Measurements from ENCODE around the gene RIT1. TPM values are rescaled to one million over a fixed set of nuclear protein-coding genes. Genes with fewer than 3 reads are reported as not detected.

Gene RIT1
- total RNA-seq, 2 experiments from 2014 or later, result 19.1 to 21.1 TPM

DNA sequence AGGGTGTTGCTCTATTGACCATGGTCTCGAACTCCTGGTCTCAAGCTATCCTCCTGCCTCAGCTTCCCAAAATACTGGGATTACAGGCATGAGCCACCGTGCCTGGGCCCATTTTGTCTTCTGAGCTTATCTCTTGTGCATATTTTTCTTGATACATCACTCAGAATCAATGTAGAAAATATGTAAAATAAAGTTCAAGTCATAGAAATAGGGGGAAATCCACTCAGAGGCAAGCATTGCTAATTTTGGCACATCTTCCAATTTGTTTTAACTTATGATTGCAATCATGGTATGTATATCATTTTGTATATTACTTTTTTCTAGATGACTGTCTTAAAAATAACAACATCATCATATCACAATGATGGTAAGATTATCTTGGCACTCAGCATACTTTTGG, 21.6 kb downstream of the RIT1 start:
- H3K27ac Mint-ChIP-seq, result no peak overlapping the region
- intact Hi-C loops (cut with micrococcal nuclease), result no loop called here
- H3K9me3 Mint-ChIP-seq, result no peaks in the 10 kb centered on the region
- CTCF ChIA-PET, result no interaction called here
- H3K36me3 Mint-ChIP-seq, result no peaks in the 10 kb centered on the region
- POLR2A ChIA-PET, result no interaction called here
- no peaks in the 10 kb centered on the region for H3K27me3 Mint-ChIP-seq
- no peak overlapping the region for H3K4me3 Mint-ChIP-seq
- H3K4me1 Mint-ChIP-seq (ENCODE audit: low read depth), result peaks cover 13% of the 10 kb centered on the region
- DNase-seq, result no peak

DNA sequence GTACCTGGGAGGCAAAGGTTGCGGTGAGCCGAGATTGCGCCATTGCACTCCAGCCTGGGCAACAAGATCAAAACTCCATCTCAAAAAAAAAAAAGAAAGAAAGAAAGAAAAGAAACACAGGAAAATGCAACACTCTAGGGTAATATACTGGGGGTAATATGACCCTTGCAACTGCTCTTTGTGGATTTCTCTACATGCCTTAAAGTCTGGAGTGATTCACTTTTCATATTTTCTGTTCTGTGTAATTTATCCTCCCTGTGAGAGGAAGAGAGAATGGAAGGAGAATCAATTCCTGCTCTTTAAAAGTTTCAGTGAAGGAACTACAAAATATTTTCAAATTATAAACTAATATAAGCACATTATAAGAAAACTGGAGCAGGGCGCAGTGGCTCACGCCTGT, 22.7 kb downstream of the RIT1 start:
- H3K27ac Mint-ChIP-seq, result no peak overlapping the region
- intact Hi-C loops (cut with micrococcal nuclease), result no loop called here
- POLR2A ChIA-PET, result interaction anchor here (0.6 kb wide), 1 partner anchor 34 kb away, joined by 4 read pairs; no protein-coding TSS in a partner anchor
- no peaks in the 10 kb centered on the region for H3K36me3 Mint-ChIP-seq
- no peak for DNase-seq
- H3K4me3 Mint-ChIP-seq, result no peak overlapping the region
- H3K4me1 Mint-ChIP-seq (ENCODE audit: low read depth), result peaks cover 6% of the 10 kb centered on the region
- H3K27me3 Mint-ChIP-seq, result no peaks in the 10 kb centered on the region
- CTCF ChIA-PET, result no interaction called here
- H3K9me3 Mint-ChIP-seq, result no peaks in the 10 kb centered on the region

DNA sequence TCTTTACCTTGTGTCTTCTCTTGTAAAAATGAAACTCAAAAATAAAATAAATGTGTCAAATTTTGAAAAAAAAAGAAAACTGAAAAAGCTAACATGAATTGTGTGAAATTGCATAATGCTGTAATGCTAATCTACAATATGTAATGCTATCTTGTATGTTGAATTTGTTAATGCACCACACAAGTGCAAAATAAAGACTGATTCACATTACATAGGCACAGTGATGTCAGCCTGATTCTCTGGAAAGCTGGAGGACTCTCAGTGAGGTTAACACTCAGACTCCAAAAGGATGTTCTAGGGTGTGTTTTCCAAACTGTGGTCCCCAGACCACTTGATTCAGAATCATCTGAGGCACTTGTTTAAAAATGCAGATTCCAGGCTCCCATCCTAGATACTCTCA, 26.2 kb downstream of the RIT1 start:
- no peak for DNase-seq
- intact Hi-C loops (cut with micrococcal nuclease), result no loop called here
- ChIA-PET POLR2A (no interaction called here), CTCF (interaction anchor here (1.2 kb wide), 1 partner anchor 182 kb away, joined by 4 read pairs; no protein-coding TSS in a partner anchor)
- Mint-ChIP-seq H3K9me3 (no peaks in the 10 kb centered on the region), H3K36me3 (peaks cover 6% of the 10 kb centered on the region), H3K27ac (no peak overlapping the region), H3K4me1 (ENCODE audit: low read depth) (no peaks in the 10 kb centered on the region), H3K27me3 (no peaks in the 10 kb centered on the region), H3K4me3 (no peak overlapping the region)

DNA sequence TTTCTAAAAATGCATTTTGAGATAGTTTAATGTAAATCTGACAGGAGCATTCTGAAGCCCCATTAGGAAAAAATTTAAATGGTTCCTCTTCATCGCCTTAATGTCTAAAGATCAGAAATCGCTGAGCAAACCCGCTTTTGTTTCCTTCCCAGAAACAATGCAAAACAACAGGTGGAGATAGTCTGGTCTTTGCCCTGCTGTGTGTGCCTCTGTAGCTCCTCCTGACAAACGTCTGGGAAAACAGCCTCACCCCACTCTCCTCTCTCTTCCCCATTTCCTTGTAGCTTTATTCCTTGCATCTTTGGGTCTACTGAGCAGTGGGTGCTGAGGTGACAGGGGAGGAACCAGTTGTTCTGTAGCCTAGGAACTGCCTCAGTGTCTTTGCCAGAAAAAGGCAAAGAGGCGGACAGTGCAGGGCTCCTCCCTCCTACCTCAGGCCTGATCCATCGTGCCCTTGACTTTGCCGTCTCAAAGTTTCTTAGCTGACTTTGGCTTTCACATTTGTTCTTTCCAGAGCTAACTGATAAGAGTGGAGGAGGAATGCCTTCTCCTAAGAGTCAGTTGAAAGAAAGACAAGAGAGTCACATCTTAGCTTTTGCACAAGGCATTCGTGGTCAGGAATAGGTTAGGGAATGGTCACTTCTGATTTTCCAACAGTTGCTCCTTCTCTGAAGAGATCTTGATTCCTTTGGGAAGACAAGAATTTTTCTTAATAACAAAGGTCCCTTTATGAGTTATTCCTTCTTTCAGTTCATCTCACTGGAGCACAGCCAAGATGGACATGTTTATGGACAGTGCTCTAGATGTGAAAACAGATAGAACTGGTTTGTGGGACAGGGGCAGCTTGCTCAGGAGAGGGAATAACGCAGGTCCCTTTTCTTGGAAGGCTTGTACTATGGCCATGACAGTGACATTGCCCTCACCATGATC, 26.9 kb downstream of the RIT1 start:
- ChIA-PET CTCF (interaction anchor here (1.2 kb wide), 1 partner anchor 182 kb away, joined by 4 read pairs; no protein-coding TSS in a partner anchor), POLR2A (no interaction called here)

DNA sequence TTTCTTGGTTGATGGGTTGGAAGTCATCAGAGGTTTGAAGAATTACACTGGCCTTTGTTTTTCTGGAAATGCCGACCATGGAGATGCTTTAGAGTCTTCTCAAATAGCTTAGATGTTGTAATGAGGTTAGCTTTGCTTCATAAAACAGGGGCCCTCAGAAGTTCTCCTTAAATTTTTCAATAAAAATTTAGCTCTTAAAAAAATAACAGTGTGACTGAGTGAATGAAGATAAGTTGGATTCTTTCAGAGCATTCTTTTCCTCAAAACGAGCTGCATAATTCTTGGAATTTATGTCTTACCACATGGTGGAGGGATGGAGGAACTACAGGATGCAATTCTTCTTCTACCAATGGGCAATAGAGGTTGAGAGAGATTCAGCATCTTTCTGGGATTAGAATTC, 28.4 kb downstream of the RIT1 start:
- no peaks in the 10 kb centered on the region for H3K27me3 Mint-ChIP-seq
- intact Hi-C loops (cut with micrococcal nuclease), result no loop called here

More for the DNA sequence above, 26.9 kb downstream of the RIT1 start:
- Mint-ChIP-seq H3K27ac (no peak overlapping the region), H3K9me3 (no peaks in the 10 kb centered on the region), H3K4me1 (ENCODE audit: low read depth) (no peaks in the 10 kb centered on the region), H3K36me3 (peaks cover 6% of the 10 kb centered on the region), H3K27me3 (no peaks in the 10 kb centered on the region), H3K4me3 (no peak overlapping the region)
- DNase-seq, result no peak
- intact Hi-C loops (cut with micrococcal nuclease), result no loop called here

DNA sequence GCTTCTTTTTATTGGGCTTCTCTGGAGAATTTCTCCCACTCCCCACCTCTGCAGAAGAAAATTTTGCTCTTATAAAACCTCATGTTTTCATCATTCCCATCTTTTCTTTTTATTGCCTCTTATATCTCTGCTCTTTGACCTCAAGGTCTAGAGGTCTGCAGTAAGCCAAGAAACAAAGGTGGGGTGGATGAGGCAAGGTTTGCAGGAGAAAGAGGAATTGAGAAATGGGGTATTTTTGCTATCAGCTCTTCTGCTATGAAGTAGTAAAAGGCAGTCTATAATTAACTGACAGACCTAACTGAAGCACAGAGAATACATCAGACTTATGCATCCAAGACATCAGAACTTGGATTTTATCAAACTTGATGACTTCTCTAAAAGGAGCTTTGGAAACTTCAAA, 28.9 kb downstream of the RIT1 start:
- H3K27me3 Mint-ChIP-seq, result no peaks in the 10 kb centered on the region
- ChIA-PET POLR2A (no interaction called here), CTCF (interaction anchor here (0.8 kb wide), 1 partner anchor 259 kb away, joined by 3 read pairs; no protein-coding TSS in a partner anchor)
- no peaks in the 10 kb centered on the region for H3K9me3 Mint-ChIP-seq
- no peak overlapping the region for H3K4me3 Mint-ChIP-seq
- H3K4me1 Mint-ChIP-seq (ENCODE audit: low read depth), result no peaks in the 10 kb centered on the region
- no peak overlapping the region for H3K27ac Mint-ChIP-seq
- no peak for DNase-seq
- intact Hi-C loops (cut with micrococcal nuclease), result no loop called here
- H3K36me3 Mint-ChIP-seq, result peaks cover 8% of the 10 kb centered on the region

More for the DNA sequence above, 28.4 kb downstream of the RIT1 start:
- Mint-ChIP-seq H3K4me3 (no peak overlapping the region), H3K4me1 (ENCODE audit: low read depth) (no peaks in the 10 kb centered on the region), H3K9me3 (no peaks in the 10 kb centered on the region), H3K27ac (no peak overlapping the region), H3K36me3 (peaks cover 8% of the 10 kb centered on the region)
- DNase-seq, result no peak
- ChIA-PET POLR2A (no interaction called here), CTCF (interaction anchor here (0.8 kb wide), 1 partner anchor 259 kb away, joined by 3 read pairs; no protein-coding TSS in a partner anchor)

DNA sequence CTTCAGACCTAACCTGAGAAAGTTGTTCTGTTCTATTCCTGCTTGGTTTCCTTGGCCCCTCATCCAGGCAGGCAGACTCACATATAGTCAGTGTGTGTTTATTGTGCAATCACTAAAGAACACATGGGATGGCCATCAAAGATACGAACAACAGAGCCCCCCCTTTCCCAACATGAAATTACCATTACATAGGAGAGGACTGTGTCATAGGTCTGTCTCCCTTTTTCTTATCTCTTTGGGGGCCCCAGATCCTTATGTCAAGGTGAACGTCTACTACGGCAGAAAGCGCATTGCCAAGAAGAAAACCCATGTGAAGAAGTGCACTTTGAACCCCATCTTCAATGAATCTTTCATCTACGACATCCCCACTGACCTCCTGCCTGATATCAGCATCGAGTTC, 30.2 kb downstream of the RIT1 start:
- POLR2A ChIA-PET, result no interaction called here
- CTCF ChIA-PET, result no interaction called here

DNA sequence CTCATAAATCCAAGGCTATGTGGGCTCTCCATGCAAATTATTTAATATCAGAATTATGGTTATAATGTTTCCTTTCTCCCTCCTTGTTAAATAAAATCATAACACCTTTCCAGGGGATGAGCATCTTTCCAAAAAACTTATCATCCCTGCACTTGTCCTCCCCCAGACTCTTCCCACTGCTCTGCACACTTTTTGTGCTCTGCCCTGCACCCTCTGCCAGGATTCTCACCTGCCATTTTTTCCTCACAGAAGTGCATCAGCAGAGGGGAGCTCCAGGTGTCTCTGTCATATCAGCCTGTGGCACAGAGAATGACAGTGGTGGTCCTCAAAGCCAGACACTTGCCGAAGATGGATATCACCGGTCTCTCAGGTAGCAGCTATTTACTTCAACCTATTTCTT, 30.9 kb downstream of the RIT1 start:
- Mint-ChIP-seq H3K27ac (no peak overlapping the region), H3K36me3 (peaks cover 8% of the 10 kb centered on the region), H3K4me3 (no peak overlapping the region), H3K27me3 (no peaks in the 10 kb centered on the region), H3K9me3 (no peaks in the 10 kb centered on the region), H3K4me1 (ENCODE audit: low read depth) (no peaks in the 10 kb centered on the region)
- CTCF ChIA-PET, result no interaction called here
- intact Hi-C loops (cut with micrococcal nuclease), result no loop called here
- POLR2A ChIA-PET, result no interaction called here
- DNase-seq, result no peak

More for the DNA sequence above, 30.2 kb downstream of the RIT1 start:
- Mint-ChIP-seq H3K4me1 (ENCODE audit: low read depth) (no peaks in the 10 kb centered on the region), H3K9me3 (no peaks in the 10 kb centered on the region), H3K36me3 (peaks cover 8% of the 10 kb centered on the region), H3K4me3 (no peak overlapping the region), H3K27me3 (no peaks in the 10 kb centered on the region), H3K27ac (no peak overlapping the region)
- intact Hi-C loops (cut with micrococcal nuclease), result no loop called here
- DNase-seq, result no peak

DNA sequence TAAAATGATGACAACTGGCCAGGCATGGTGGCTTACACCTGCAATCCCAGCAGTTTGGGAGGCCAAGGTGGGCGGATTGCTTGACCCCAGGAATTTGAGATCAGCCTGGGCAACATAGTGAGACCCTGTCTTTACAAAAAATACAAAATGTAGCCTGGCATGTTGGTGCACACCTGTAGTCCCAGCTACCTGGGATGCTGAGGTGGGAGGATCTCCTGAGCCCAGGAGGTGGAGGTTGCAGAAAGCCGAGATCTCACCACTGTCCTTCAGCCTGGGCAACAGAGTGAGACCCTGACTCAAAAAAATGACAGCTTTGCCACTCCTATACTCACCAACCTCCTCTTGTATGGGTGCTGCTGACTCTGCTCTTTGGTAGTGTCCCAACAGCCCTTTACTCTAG, 33.2 kb downstream of the RIT1 start:
- Mint-ChIP-seq H3K9me3 (no peaks in the 10 kb centered on the region), H3K36me3 (peaks cover 8% of the 10 kb centered on the region), H3K27me3 (no peaks in the 10 kb centered on the region), H3K27ac (no peak overlapping the region), H3K4me3 (no peak overlapping the region), H3K4me1 (ENCODE audit: low read depth) (no peaks in the 10 kb centered on the region)
- intact Hi-C loops (cut with micrococcal nuclease), result no loop called here
- ChIA-PET POLR2A (no interaction called here), CTCF (no interaction called here)
- no peak for DNase-seq

DNA sequence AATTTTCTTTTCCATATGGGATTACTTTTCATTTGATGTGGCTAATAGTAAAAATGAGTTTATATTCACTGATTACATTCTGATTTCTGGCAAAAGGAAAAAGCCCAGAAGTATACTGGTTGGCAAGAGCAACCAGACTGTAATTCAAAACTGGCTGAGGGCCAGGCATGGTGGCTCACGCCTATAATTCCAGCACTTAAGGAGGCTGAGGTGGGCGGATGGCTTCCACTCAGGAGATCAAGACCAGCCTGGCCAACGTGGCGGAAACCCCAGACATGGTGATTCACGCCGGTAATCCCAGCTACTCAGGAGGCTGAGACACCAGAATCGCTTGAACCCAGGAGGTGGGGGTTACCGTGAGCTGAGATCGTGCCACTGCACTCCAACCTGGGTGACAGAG, 37.3 kb downstream of the RIT1 start:
- no peak for DNase-seq
- Mint-ChIP-seq H3K4me3 (no peak overlapping the region), H3K36me3 (peaks cover 2% of the 10 kb centered on the region), H3K27me3 (no peaks in the 10 kb centered on the region), H3K9me3 (no peaks in the 10 kb centered on the region), H3K27ac (no peak overlapping the region), H3K4me1 (ENCODE audit: low read depth) (no peaks in the 10 kb centered on the region)
- intact Hi-C loops (cut with micrococcal nuclease), result no loop called here
- ChIA-PET CTCF (no interaction called here), POLR2A (no interaction called here)

DNA sequence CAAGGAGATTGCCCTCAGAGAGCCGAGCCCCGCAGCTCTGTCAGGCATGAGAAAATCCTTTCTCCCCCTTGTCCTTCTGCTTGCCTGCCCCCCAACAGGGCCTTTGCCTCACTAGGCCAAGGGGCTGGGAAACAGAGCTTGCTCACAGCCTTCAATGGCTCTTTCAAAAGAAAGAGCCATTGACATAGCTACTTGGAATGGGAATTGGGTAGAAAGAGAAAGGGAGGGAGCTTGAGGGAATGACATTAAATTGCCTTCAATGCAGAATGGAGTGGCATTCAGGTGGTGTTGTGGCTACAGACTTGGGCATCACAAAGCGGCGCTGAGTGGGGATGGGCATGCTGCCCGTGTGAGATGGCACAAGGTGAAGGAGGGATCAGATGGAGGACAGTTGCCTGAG, 38.6 kb downstream of the RIT1 start:
- ChIA-PET POLR2A (no interaction called here), CTCF (interaction anchor here (0.6 kb wide), 1 partner anchor 96 kb away, joined by 3 read pairs; no protein-coding TSS in a partner anchor)
- H3K27me3 Mint-ChIP-seq, result no peaks in the 10 kb centered on the region
- no peak for DNase-seq
- H3K27ac Mint-ChIP-seq, result no peak overlapping the region
- no peaks in the 10 kb centered on the region for H3K9me3 Mint-ChIP-seq
- H3K4me1 Mint-ChIP-seq (ENCODE audit: low read depth), result no peaks in the 10 kb centered on the region
- no peaks in the 10 kb centered on the region for H3K36me3 Mint-ChIP-seq
- H3K4me3 Mint-ChIP-seq, result no peak overlapping the region
- intact Hi-C loops (cut with micrococcal nuclease), result no loop called here

DNA sequence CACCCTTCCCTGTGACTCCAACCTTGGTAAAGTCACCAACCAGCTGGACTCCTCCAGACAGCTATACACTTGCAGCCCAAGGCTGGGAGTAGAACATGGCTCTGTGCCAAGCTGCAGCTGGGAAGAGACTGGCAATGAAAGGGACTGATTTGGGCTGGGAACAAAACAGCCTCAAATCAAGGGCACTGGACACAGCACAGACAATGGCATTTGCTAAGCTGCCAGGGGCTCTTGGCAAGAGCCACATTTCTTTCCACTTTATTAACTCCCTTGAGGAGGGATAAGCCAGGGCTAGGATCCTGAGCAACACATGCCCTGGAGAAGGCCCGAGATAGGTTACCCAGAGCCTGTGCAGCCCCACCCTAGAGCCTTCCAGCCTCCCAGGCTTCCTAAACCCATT, 39.8 kb downstream of the RIT1 start:
- no peaks in the 10 kb centered on the region for H3K4me1 Mint-ChIP-seq (ENCODE audit: low read depth)
- no peaks in the 10 kb centered on the region for H3K27me3 Mint-ChIP-seq
- no peak for DNase-seq
- intact Hi-C loops (cut with micrococcal nuclease), result no loop called here
- no peaks in the 10 kb centered on the region for H3K9me3 Mint-ChIP-seq
- no peak overlapping the region for H3K4me3 Mint-ChIP-seq
- H3K27ac Mint-ChIP-seq, result no peak overlapping the region
- CTCF ChIA-PET, result no interaction called here
- POLR2A ChIA-PET, result no interaction called here
- no peaks in the 10 kb centered on the region for H3K36me3 Mint-ChIP-seq

DNA sequence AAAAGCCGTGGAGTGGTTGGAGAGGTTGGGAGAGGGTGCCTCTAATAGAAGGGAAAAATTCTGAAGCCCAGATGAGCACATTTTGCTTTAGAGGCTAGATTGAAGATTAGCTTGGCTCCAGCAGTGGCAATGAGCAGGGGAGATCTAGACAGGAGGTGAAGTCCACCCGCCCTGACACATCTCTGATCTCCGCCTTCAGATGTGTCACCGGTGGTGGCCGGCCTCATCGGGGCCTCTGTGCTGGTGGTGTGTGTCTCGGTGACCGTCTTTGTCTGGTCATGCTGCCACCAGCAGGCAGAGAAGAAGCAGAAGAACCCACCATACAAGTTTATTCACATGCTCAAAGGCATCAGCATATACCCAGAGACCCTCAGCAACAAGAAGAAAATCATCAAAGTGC, 43.4 kb downstream of the RIT1 start:
- ChIA-PET CTCF (no interaction called here), POLR2A (no interaction called here)
- H3K27me3 Mint-ChIP-seq, result no peaks in the 10 kb centered on the region
- H3K36me3 Mint-ChIP-seq, result no peaks in the 10 kb centered on the region
- no peak overlapping the region for H3K27ac Mint-ChIP-seq
- intact Hi-C loops (cut with micrococcal nuclease), result no loop called here
- no peak for DNase-seq
- no peaks in the 10 kb centered on the region for H3K9me3 Mint-ChIP-seq
- H3K4me1 Mint-ChIP-seq (ENCODE audit: low read depth), result no peaks in the 10 kb centered on the region
- no peak overlapping the region for H3K4me3 Mint-ChIP-seq
